Measurements from ENCODE around the gene ATF7.

ATF7 gene

GRCh38 chr12:53538209-53538689 lies 87.9 kb downstream of the ATF7 start (continued):
- TF ChIP-seq ZNF518A (tag by site-specific recombination; conservative IDR thresholded peaks at IDR 0.05; ENCODE audit: low read depth) (0 out of 2 replicates have a peak, but pooled peaks have one; percentile 13), ZNF214 (tag by site-specific recombination; IDR thresholded peaks at IDR 0.05; ENCODE audit: borderline replicate concordance) (no peak), PRDM6 (tag by site-specific recombination; IDR thresholded peaks at IDR 0.05) (peak; percentile 62), ZNF350 (tag by site-specific recombination; IDR thresholded peaks at IDR 0.05) (no peak), ZNF239 (tag by site-specific recombination; IDR thresholded peaks at IDR 0.05) (no peak), ZNF629 (tag by site-specific recombination; IDR thresholded peaks at IDR 0.05) (no peak), ZNF843 (tag by site-specific recombination; IDR thresholded peaks at IDR 0.05) (no peak), ZNF426 (tag by site-specific recombination; IDR thresholded peaks at IDR 0.05) (no peak), INSM2 (tag by site-specific recombination; IDR thresholded peaks at IDR 0.05) (no peak), ZNF555 (tag by site-specific recombination; conservative IDR thresholded peaks at IDR 0.05) (no peak), PRDM4 (tag by site-specific recombination; IDR thresholded peaks at IDR 0.05) (0 out of 2 replicates have a peak, but pooled peaks have one; percentile 23), ZNF18 (tag by site-specific recombination; IDR thresholded peaks at IDR 0.05) (no peak), REST (tag by site-specific recombination; IDR thresholded peaks at IDR 0.05) (no peak), SP7 (tag by site-specific recombination; IDR thresholded peaks at IDR 0.05) (no peak), ZNF701 (tag by site-specific recombination; IDR thresholded peaks at IDR 0.05) (no peak), ZXDB (tag by site-specific recombination; IDR thresholded peaks at IDR 0.05) (0 out of 2 replicates have a peak, but pooled peaks have one; percentile 18), ZBTB1 (tag by site-specific recombination; IDR thresholded peaks at IDR 0.05) (no peak), ZNF707 (tag by site-specific recombination; IDR thresholded peaks at IDR 0.05) (no peak), ZNF623 (tag by site-specific recombination; IDR thresholded peaks at IDR 0.05) (no peak), ZNF311 (tag by site-specific recombination; IDR thresholded peaks at IDR 0.05; ENCODE audit: borderline replicate concordance) (no peak), ZNF16 (tag by site-specific recombination; IDR thresholded peaks at IDR 0.05; ENCODE audit: low read depth) (no peak), ZFHX2 (tag by site-specific recombination; conservative IDR thresholded peaks at IDR 0.05) (no peak), TCF7L2 (IDR thresholded peaks at IDR 0.05; ENCODE audit: borderline replicate concordance, low read depth, low read length) (no peak), ZNF521 (tag by site-specific recombination; IDR thresholded peaks at IDR 0.05) (no peak)

Data from HEK293 (cell line).